A549 treated with DMSO at 1 μM for 4 hours (cell line): ENCODE measurements around the gene SPDYA. TPM values are rescaled to one million over a fixed set of nuclear protein-coding genes. Genes with fewer than 3 reads are reported as not detected.

Experiments used
- total RNA-seq: library from RNA; stranded (reverse); fragments of 200-300 nt; extraction: Qiagen RNA extraction; gene quantifications from 5 replicates; pipeline ENCODE4 v1.2.3, GENCODE V29; 2022; ENCODE audit warnings: low read depth

SPDYA gene
- total RNA-seq = 0.15 to 0.39 TPM (median 0.20 TPM) in 5 replicates

DNA sequence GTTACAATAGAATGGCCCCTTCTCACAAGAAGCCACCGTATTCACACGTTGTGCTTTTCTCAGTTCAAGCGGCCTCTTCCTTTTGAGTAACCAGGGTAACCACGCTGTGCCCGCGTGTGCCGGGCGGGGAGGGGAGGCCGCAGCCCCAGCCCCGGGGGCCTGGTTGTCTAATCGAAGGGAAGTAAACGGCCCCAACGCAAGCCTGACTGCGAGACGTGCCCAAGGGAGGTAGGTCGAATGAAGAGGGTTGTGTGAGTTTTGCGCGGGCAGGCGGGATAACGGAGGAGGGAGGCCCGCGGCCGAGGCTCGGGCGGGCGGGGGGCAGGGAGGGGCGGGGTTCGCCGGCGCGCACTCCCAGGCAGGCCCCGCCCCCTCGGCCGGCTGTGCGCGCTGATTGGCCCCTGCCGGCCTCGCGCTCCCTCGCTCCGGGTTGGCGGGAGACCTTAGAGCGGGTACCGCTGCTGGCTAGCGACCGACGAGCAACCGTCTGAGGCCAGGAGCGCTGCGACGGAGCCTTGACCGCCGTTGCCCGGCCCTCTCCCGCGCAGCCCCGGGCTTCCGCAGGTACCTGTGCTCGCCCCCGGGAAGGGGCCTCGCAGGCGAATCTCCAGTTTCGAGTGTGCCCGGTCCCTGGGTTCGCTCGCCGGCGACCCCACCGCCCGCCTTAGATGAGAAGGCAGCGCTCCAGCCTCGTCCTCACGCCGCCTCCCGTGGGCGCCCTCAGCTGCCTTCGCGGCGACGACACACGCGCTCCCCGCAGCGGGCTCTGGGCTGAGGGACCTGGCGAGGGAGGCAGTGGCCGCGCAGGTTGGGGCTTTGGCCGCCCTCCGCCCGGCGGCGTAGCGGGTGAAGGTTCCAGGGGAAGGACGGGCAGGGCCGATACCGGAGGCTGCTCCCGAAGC, at the start of gene SPDYA:
SPDYA (plus strand) TSS at position 451 of the 902 bp plus-strand sequence. CDS start 5,181 bp downstream, outside the sequence.

DNA sequence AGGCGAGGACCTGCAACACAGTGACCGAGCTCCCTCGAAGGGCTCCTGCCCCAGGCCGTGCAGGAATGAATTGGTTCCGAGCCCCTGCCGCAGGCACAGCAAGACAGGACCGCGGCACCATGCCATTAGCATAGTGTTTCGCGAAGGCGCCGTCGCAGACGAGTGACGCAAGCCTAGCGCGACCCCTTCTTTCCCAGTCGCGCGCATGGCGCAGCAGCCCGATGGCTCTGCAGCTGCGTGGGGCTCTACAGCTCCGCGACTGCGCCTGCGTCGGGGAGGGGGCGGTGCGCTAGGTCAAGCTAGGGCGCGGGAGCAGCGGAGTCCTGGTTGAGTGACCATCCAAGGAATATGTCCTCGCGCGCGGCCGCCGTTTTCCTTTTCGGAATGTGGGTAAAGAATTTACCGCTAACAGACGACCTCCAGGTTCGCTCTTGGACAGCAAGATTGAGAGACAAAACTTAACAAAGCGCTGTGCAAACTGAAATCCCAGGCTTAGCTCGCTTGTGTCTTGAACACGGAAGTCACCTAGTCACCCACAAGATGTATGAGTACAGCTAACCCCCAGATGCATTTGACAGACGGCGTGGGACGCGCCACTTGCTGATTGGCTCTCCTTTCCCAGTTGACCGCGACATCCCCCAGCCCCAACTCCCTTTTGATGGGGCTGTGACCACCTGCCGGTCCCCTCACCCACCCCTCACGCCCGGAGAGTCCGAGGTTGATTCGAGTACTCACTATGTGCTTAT, 59.7 kb downstream of the SPDYA start, which contains the start of gene TRMT61B:
TRMT61B (minus strand) TSS at position 164 of the 746 bp plus-strand sequence; CDS start at position 132, 32 bp downstream.

DNA sequence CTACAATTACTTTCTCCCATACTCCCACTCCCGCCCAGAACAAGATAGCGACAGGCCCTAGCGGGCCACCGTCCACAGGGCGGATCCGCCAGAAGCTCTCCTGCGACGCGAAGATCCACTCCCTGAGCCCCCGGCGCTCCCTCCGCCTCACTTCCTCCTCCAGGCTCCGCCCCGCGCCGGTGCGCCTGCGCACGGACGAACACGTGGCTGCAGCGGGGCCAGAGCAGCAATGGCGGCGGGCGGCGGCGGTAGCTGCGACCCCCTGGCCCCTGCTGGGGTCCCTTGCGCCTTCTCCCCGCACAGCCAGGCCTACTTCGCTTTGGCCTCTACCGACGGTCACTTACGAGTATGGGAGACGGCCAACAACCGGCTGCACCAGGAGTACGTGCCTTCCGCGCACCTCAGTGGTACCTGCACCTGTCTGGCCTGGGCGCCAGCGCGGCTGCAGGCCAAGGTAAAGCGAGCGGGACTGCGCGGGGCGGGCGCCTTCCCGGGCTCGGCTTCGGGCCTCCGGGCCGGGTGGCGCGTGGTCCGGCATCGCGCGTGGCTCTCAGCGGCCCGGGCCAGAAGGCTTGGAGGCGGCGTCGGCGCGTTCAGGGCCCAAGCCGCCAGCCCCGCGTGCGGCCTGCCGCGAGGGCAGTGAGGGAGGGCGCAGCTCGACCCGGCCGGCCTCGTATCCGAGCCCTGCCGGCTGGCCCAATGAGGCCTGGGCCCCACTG, 84.0 kb downstream of the SPDYA start, which contains the start of gene WDR43:
WDR43 (plus strand) TSS at position 198 of the 719 bp plus-strand sequence; CDS start at position 230, 32 bp downstream.

Other genes with a start within 250 kb of the SPDYA start
- gene PPP1CB, start 59.0 kb upstream of the SPDYA start, total RNA-seq = 98.9 to 160 TPM (median 133 TPM) in 5 replicates
- gene TRMT61B, start 59.5 kb downstream of the SPDYA start, total RNA-seq = 15.9 to 18.2 TPM (median 17.7 TPM) in 5 replicates
- 84.5 to 107 TPM (median 96.4 TPM) in 5 replicates for gene WDR43, start 83.8 kb downstream of the SPDYA start, total RNA-seq
- gene TOGARAM2, start 170.5 kb downstream of the SPDYA start, total RNA-seq = 0.12 to 0.33 TPM (median 0.15 TPM) in 5 replicates